SK-N-SH (cell line): ENCODE results near the gene CMA1. TPM values are rescaled to one million over a fixed set of nuclear protein-coding genes. Genes with fewer than 3 reads are reported as not detected.

Experiments used
- CTCF ChIA-PET: fragments of 300-600, 350-600 bp; formaldehyde crosslinking; extraction: SDS; loops from one replicate; lab custom pipeline; 2021; lab: Yijun Ruan, JAX
- POLR2A ChIA-PET: fragments of 350-600 bp; sonication (Branson Sonifier 250); formaldehyde crosslinking; extraction: SDS; loops from one replicate; lab custom pipeline; 2020; ENCODE audit warnings: antibody characterized with exemption, inconsistent platforms; lab: Yijun Ruan, JAX
- DNase-seq: peaks from one replicate; pipeline ENCODE4 v3.0.0; 2012
- H2AFZ ChIP-seq: fragments of 200-600 bp; sonication (generic); 2 replicates; pipeline ENCODE4 v1.8.1; 2016; ENCODE audit warnings: antibody characterized with exemption, mild to moderate bottlenecking, low read depth
- H3F3A ChIP-seq: fragments of 200-600 bp; sonication (generic); replicated peaks from 2 replicates; pipeline ENCODE3; 2016; ENCODE audit warnings: antibody characterized with exemption, mild to moderate bottlenecking; ENCODE audit not compliant: insufficient read depth
- H3K27ac ChIP-seq, 2 experiments: fragments of 200-500 bp in 1 of 2; fragments of 200-600 bp in 1 of 2; sonication (Bioruptor generic) in 1 of 2; sonication (generic), shearing (Covaris generic) in 1 of 2; 2 replicates each; pipeline versions ENCODE4 v1.5.1 to v1.6.1; 2014 to 2016; ENCODE audit warnings: low read depth in 2 of 2, inconsistent platforms in 1 of 2, low read length in 1 of 2, mild to moderate bottlenecking in 1 of 2, mixed read lengths in 1 of 2
- H3K27me3 ChIP-seq: fragments of 200-600 bp; sonication (generic), shearing (Covaris generic); 2 replicates; pipeline ENCODE4 v1.6.1; 2016; ENCODE audit warnings: mixed run types; ENCODE audit not compliant: insufficient read depth
- H3K36me3 ChIP-seq, 2 experiments: fragments of 200-500 bp in 1 of 2; fragments of 200-600 bp in 1 of 2; sonication (Bioruptor generic) in 1 of 2; sonication (generic) in 1 of 2; replicated peaks in 1 of 2; 2 replicates each; pipeline versions ENCODE3 to v1.5.1; 2014 to 2016; ENCODE audit warnings: low read length in 1 of 2, mild to moderate bottlenecking in 1 of 2; ENCODE audit not compliant: insufficient read depth in 2 of 2, control insufficient read depth in 1 of 2
- H3K4me1 ChIP-seq, 2 experiments: fragments of 200-500 bp in 1 of 2; fragments of 200-600 bp in 1 of 2; sonication (Bioruptor generic) in 1 of 2; sonication (generic), shearing (Covaris generic) in 1 of 2; 2 replicates each; pipeline versions ENCODE4 v1.5.1 to v1.6.1; 2014 to 2016; ENCODE audit warnings: low read depth in 1 of 2, low read length in 1 of 2, mixed run types in 1 of 2; ENCODE audit not compliant: insufficient read depth in 2 of 2, control insufficient read depth in 1 of 2
- H3K4me2 ChIP-seq: fragments of 200-600 bp; sonication (generic), shearing (Covaris generic); 2 replicates; pipeline ENCODE4 v1.6.1; 2017; ENCODE audit warnings: mixed run types
- H3K4me3 ChIP-seq, 2 experiments: fragments of 200-500 bp in 1 of 2; fragments of 200-600 bp in 1 of 2; sonication (Bioruptor generic) in 1 of 2; sonication (generic), shearing (Covaris generic) in 1 of 2; 2 replicates each; pipeline versions ENCODE4 v1.5.1 to v1.8.1; 2014 to 2016; ENCODE audit warnings: low read depth in 2 of 2, inconsistent platforms in 1 of 2, low read length in 1 of 2, mild to moderate bottlenecking in 1 of 2, mixed read lengths in 1 of 2, moderate library complexity in 1 of 2
- H3K79me2 ChIP-seq: fragments of 200-600 bp; sonication (generic); 2 replicates; pipeline ENCODE4 v1.8.1; 2017; ENCODE audit warnings: mild to moderate bottlenecking; ENCODE audit not compliant: insufficient read depth
- H3K9ac ChIP-seq: fragments of 200-600 bp; sonication (generic); 2 replicates; pipeline ENCODE4 v1.6.1; 2017; ENCODE audit warnings: mixed run types
- H3K9me2 ChIP-seq: fragments of 200-600 bp; sonication (generic); 2 replicates; pipeline ENCODE4 v1.6.1; 2017; ENCODE audit warnings: mixed run types
- H3K9me3 ChIP-seq: fragments of 200-600 bp; sonication (generic); 2 replicates; pipeline ENCODE4 v1.6.1; 2017; ENCODE audit warnings: mixed run types, mild to moderate bottlenecking, moderate library complexity
- H4K20me1 ChIP-seq: fragments of 200-600 bp; sonication (generic); 2 replicates; pipeline ENCODE4 v1.6.1; 2017; ENCODE audit warnings: mild to moderate bottlenecking, mixed run types; ENCODE audit not compliant: insufficient read depth
- CHD2 ChIP-seq: fragments of 150-350 bp; IDR thresholded peaks from 2 replicates; pipeline ENCODE4 v1.6.1; 2018; ENCODE audit warnings: low read length; ENCODE audit not compliant: partially characterized antibody
- EP300 ChIP-seq, 2 experiments: IDR thresholded peaks; 2 replicates each; pipeline versions ENCODE4 v1.4.0 to v1.6.1; 2012; ENCODE audit warnings: borderline replicate concordance in 1 of 2, low read depth in 1 of 2, low read length in 1 of 2
- EZH2phosphoT487 ChIP-seq: fragments of 200-600 bp; sonication (generic); IDR thresholded peaks from 2 replicates; pipeline ENCODE4 v1.6.1; 2017; ENCODE audit warnings: low read depth, mixed run types, mild to moderate bottlenecking, antibody characterized with exemption, moderate library complexity, borderline replicate concordance
- FOSL2 ChIP-seq: IDR thresholded peaks from 2 replicates; pipeline ENCODE4 v1.4.0; 2012; ENCODE audit warnings: low read depth, mild to moderate bottlenecking, moderate library complexity, borderline replicate concordance
- FOXJ3 ChIP-seq: sonication (generic); formaldehyde crosslinking; IDR thresholded peaks from 2 replicates; pipeline ENCODE4 v1.5.1; 2020; ENCODE audit warnings: mild to moderate bottlenecking, missing genetic modification reagents
- FOXM1 ChIP-seq: IDR thresholded peaks from 2 replicates; pipeline ENCODE4 v1.4.0; 2012; ENCODE audit warnings: low read depth, mild to moderate bottlenecking
- GABPA ChIP-seq: IDR thresholded peaks from 2 replicates; pipeline ENCODE4 v1.4.0; 2012; ENCODE audit warnings: low read depth, mild to moderate bottlenecking
- GATA2 ChIP-seq: sonication (generic); formaldehyde crosslinking; IDR thresholded peaks from 2 replicates; pipeline ENCODE4 v1.5.0; 2020; ENCODE audit warnings: mild to moderate bottlenecking, missing genetic modification reagents
- MAX ChIP-seq: IDR thresholded peaks from 2 replicates; pipeline ENCODE4 v1.4.0; 2012; ENCODE audit warnings: low read depth
- MXI1 ChIP-seq: IDR thresholded peaks from 2 replicates; pipeline ENCODE4 v1.6.1; 2012; ENCODE audit warnings: mild to moderate bottlenecking, low read depth, low read length, improper control_type of control experiment
- NFIC ChIP-seq: IDR thresholded peaks from 2 replicates; pipeline ENCODE4 v1.4.0; 2012; ENCODE audit warnings: borderline replicate concordance
- NRF1 ChIP-seq: IDR thresholded peaks from 2 replicates; pipeline ENCODE4 v1.6.1; 2012; ENCODE audit warnings: low read depth, mild to moderate bottlenecking, low read length
- RCOR1 ChIP-seq: fragments of 150-350 bp; IDR thresholded peaks from 2 replicates; pipeline ENCODE4 v1.6.1; 2017; ENCODE audit warnings: antibody characterized with exemption, low read length
- REST ChIP-seq: IDR thresholded peaks from 2 replicates; pipeline ENCODE4 v1.6.1; 2012; ENCODE audit warnings: mild to moderate bottlenecking, low read depth, low read length, moderate library complexity
- RFX5 ChIP-seq: IDR thresholded peaks from 2 replicates; pipeline ENCODE4 v1.6.1; 2012; ENCODE audit warnings: mild to moderate bottlenecking, improper control_type of control experiment, low read length
- SIN3A ChIP-seq: IDR thresholded peaks from 2 replicates; pipeline ENCODE4 v1.6.1; 2012; ENCODE audit warnings: low read depth, mild to moderate bottlenecking, low read length, moderate library complexity, borderline replicate concordance
- USF1 ChIP-seq: IDR thresholded peaks from 2 replicates; pipeline ENCODE4 v1.4.0; 2012; ENCODE audit warnings: low read depth, borderline replicate concordance
- WGBS: methylation state at CpG from one replicate; pipeline ENCODE4 v1.1.6; 2017; ENCODE audit warnings: low lambda C conversion rate; 5-methylcytosine and 5-hydroxymethylcytosine counted together
- polyA plus RNA-seq, 3 experiments: library from polyadenylated mRNA; depleted of rRNA; stranded (reverse); fragments of >200 nt; gene quantifications; 2 replicates each; pipeline ENCODE4 v1.2.3, GENCODE V29; 2012

The CMA1 gene
- polyA plus RNA-seq, 1 of the 3 experiments (the other 2 are of a cell fraction) = not detected

- H3K27ac ChIP-seq = no peak overlapping the region
- ChIA-PET POLR2A (no interaction called here), CTCF (no interaction called here)
- H3K4me1 ChIP-seq = no peaks in the 10 kb centered on the region
- H3K79me2 ChIP-seq = no peaks in the 10 kb centered on the region
- TF ChIP-seq NRF1 (no peak), USF1 (no peak), GABPA (no peak), RCOR1 (no peak), CHD2 (no peak), RFX5 (no peak), EZH2phosphoT487 (no peak), SIN3A (no peak), FOXM1 (no peak), FOSL2 (no peak), REST (no peak), NFIC (no peak), MAX (no peak), GATA2 (CRISPR knock-in tag) (no peak), EP300 (IDR thresholded peaks at IDR 0.05; ENCODE audit: borderline replicate concordance in 1 of 2, low read depth in 1 of 2, low read length in 1 of 2) (no peak), FOXJ3 (CRISPR knock-in tag) (no peak), MXI1 (no peak)
- no peaks in the 10 kb centered on the region for H3K36me3 ChIP-seq
- no peaks in the 10 kb centered on the region for H3K9me3 ChIP-seq
- H3K27me3 ChIP-seq = no peaks in the 10 kb centered on the region
- DNase-seq = no peak
- no peak overlapping the region for H2AFZ ChIP-seq
- H3K9ac ChIP-seq = no peak overlapping the region
- 2% methylated on average over 1 of the region's 1 CpG for WGBS
- no peak overlapping the region for H3K4me2 ChIP-seq
- H3K4me3 ChIP-seq = no peak overlapping the region
- no peaks in the 10 kb centered on the region for H4K20me1 ChIP-seq
- no peaks in the 10 kb centered on the region for H3F3A ChIP-seq
- no peaks in the 10 kb centered on the region for H3K9me2 ChIP-seq
These were observed 27.7 kb upstream of the CMA1 start for GRCh38 chr14:24535737-24536136.
